Lung (tissue), 12 donors: ENCODE results near the gene B3GNT9. TPM values are rescaled to one million over a fixed set of nuclear protein-coding genes. Genes with fewer than 3 reads are reported as not detected.

ENCODE experiments used
- ATAC-seq: fragments of 200-7000 bp; cut with Tn5 transposase; one replicate; pipeline ENCODE4 v1.9.1; 2020; ENCODE audit warnings: moderate number of reproducible peaks; ENCODE audit not compliant: insufficient read depth, low FRiP score
- DNase-seq, 3 donors: peaks; one replicate each; pipeline ENCODE4 v3.0.0-alpha.2; 2013 to 2017
- H3K27ac ChIP-seq, 2 donors: one replicate each; pipeline ENCODE4 v1.5.1; 2013; ENCODE audit warnings: mild to moderate bottlenecking in 2 of 2, moderate library complexity in 2 of 2, control low read depth in 1 of 2, inconsistent platforms in 1 of 2, low read depth in 1 of 2, low read length in 1 of 2
- H3K27me3 ChIP-seq, 3 donors: one replicate each; pipeline ENCODE4 v1.5.1; 2013; ENCODE audit warnings: low read length in 2 of 3; ENCODE audit not compliant: control insufficient read depth in 3 of 3, insufficient read depth in 3 of 3
- H3K36me3 ChIP-seq, 4 donors: one replicate each; pipeline ENCODE4 v1.5.1; 2013; ENCODE audit warnings: low read length in 4 of 4, mild to moderate bottlenecking in 1 of 4, moderate library complexity in 1 of 4; ENCODE audit not compliant: control insufficient read depth in 4 of 4, insufficient read depth in 4 of 4
- H3K4me1 ChIP-seq, 5 donors: one replicate each; pipeline ENCODE4 v1.5.1; 2013; ENCODE audit warnings: low read length in 5 of 5, mild to moderate bottlenecking in 2 of 5, moderate library complexity in 1 of 5; ENCODE audit not compliant: control insufficient read depth in 5 of 5, insufficient read depth in 5 of 5
- H3K4me3 ChIP-seq: one replicate; pipeline ENCODE4 v1.5.1; 2013; ENCODE audit warnings: mild to moderate bottlenecking, control low read depth, moderate library complexity
- H3K9ac ChIP-seq, 2 donors: one replicate each; pipeline ENCODE4 v1.5.1; 2013; ENCODE audit warnings: low read length in 2 of 2, control low read depth in 1 of 2; ENCODE audit not compliant: insufficient read depth in 1 of 2
- H3K9me3 ChIP-seq, 4 donors: one replicate each; pipeline ENCODE4 v1.5.1; 2013; ENCODE audit warnings: low read length in 3 of 4, mild to moderate bottlenecking in 1 of 4, moderate library complexity in 1 of 4; ENCODE audit not compliant: control insufficient read depth in 4 of 4, insufficient read depth in 3 of 4
- CTCF ChIP-seq: IDR thresholded peaks from 2 replicates; pipeline ENCODE4 v1.5.1; 2012; ENCODE audit warnings: mild to moderate bottlenecking; ENCODE audit errors: control extremely low read depth, extremely low read depth
- WGBS, 2 donors: extraction: QIAGEN DNeasy Blood & Tissue Kit; methylation state at CpG; one replicate each; pipeline ENCODE4 v1.1.7; 2013; 5-methylcytosine and 5-hydroxymethylcytosine counted together
- polyA plus RNA-seq, 2 donors: library from polyadenylated mRNA; stranded (reverse); fragments of 200-250 nt; gene quantifications; one replicate each; pipeline ENCODE4 v1.2.1, GENCODE V29; 2013
- total RNA-seq, 2 donors: library from RNA; depleted of rRNA in 1 of 2; stranded (reverse); fragments of >200 nt in 1 of 2; gene quantifications; one replicate each; pipeline ENCODE4 v1.2.1, GENCODE V29; 2014 to 2021
- donor health status: control.
- donor health status: control.
- donor health status: Bipolar disorder and iron deficiency.
- donor health status: healthy.
- donor health status: DM: yes; HTN: yes; CAD: no.

B3GNT9 gene
- total and polyA plus RNA-seq, 4 donors, result 8.4 to 22.9 (median 14.5) TPM

GRCh38 chr16:67185651-67186134 lies 34.9 kb upstream of the B3GNT9 start:
- no peak overlapping the region for H3K27ac ChIP-seq
- H3K4me1 ChIP-seq, result peaks cover 0 to 33% (median 16%) of the 10 kb centered on the region in 5 donors
- WGBS, 2 donors, result 11 to 12% methylated on average over 12 of the region's 12 CpGs
- no peaks in the 10 kb centered on the region for H3K36me3 ChIP-seq
- no peaks in the 10 kb centered on the region for H3K9me3 ChIP-seq
- no peak for TF ChIP-seq CTCF
- ATAC-seq, result no peak
- DNase-seq, result no peak
- no peak overlapping the region for H3K4me3 ChIP-seq
- H3K27me3 ChIP-seq, result no peaks in the 10 kb centered on the region
- no peak overlapping the region for H3K9ac ChIP-seq

GRCh38 chr16:67184995-67185650 lies 34.3 kb upstream of the B3GNT9 start:
- peak; percentile 91 to 93 (median 93) for DNase-seq
- H3K9ac ChIP-seq, result no peak overlapping the region
- no peak overlapping the region for H3K4me3 ChIP-seq
- 19 to 21% methylated on average over 43 of the region's 43 CpGs for WGBS, 2 donors
- H3K27me3 ChIP-seq, result no peaks in the 10 kb centered on the region
- H3K36me3 ChIP-seq, result no peaks in the 10 kb centered on the region
- H3K27ac ChIP-seq, result no peak overlapping the region
- peak; percentile 50 for ATAC-seq
- H3K9me3 ChIP-seq, result no peaks in the 10 kb centered on the region
- peaks cover 0 to 33% (median 12%) of the 10 kb centered on the region in 5 donors for H3K4me1 ChIP-seq
- TF ChIP-seq CTCF, result peak; percentile 56

- H3K27me3 ChIP-seq, result no peaks in the 10 kb centered on the region
- TF ChIP-seq CTCF, result no peak
- peak overlapping the region; percentile 92 to 95 for H3K27ac ChIP-seq
- no peaks in the 10 kb centered on the region for H3K36me3 ChIP-seq
- H3K9me3 ChIP-seq, result no peaks in the 10 kb centered on the region
- no peak overlapping the region for H3K9ac ChIP-seq
- DNase-seq (no peak), ATAC-seq (peak; percentile 22)
- peak overlapping the region; percentile 59 for H3K4me3 ChIP-seq
- WGBS, 2 donors, result 9 to 19% methylated on average over 39 to 59 of the region's 59 CpGs
- peaks cover 0 to 33% (median 12%) of the 10 kb centered on the region in 5 donors for H3K4me1 ChIP-seq
These were observed 33.7 kb upstream of the B3GNT9 start for GRCh38 chr16:67184453-67184994.
